GM21447 (cell line): ENCODE data around the gene SPRY2.

Experiments
- ATAC-seq: cut with Tn5 transposase; IDR thresholded peaks from one replicate; pipeline ENCODE4 v1.9.1; 2021; ENCODE audit not compliant: unreplicated experiment

The SPRY2 gene, protein sequence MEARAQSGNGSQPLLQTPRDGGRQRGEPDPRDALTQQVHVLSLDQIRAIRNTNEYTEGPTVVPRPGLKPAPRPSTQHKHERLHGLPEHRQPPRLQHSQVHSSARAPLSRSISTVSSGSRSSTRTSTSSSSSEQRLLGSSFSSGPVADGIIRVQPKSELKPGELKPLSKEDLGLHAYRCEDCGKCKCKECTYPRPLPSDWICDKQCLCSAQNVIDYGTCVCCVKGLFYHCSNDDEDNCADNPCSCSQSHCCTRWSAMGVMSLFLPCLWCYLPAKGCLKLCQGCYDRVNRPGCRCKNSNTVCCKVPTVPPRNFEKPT

DNA sequence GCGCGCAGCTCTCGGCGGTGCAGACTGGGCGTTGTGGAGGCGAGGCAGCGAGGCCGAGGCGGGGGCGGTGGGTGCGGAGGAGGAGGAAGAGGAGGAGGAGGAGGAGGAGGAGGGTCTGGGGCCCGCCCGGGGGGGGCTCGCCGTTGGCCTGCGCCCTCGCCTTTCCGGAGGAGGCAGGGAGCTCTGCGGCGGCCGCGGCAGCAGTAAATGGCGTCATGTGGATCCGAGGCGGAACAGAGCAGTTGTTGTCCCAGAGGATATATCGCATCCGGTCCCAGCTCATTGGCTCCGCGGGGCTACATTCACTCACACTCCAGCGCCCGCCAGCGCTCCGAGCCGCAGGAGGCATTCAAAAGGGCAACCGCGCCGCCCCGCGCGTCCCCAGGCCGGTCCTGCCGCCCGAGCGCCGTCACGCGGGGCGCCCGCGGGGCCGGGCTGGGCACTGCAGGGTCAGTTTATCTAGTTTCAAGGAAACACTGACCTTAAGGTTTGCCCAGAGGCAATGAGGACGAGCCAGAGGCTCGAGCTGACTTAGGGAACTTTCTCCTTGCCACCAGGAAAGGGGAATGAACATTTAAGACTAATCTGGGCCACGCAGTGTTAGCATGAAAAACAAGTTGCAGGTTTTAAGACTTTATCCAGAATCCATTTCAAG lies at the start of gene SPRY2:
SPRY2 (minus strand) TSS at position 26 of the 655 bp plus-strand sequence. CDS start 3,421 bp downstream, outside the sequence.
- peak; percentile 60 for ATAC-seq

- ATAC-seq = no peak
Measured at GRCh38 chr13:80390338-80390737, 49.4 kb upstream of the SPRY2 start.

DNA sequence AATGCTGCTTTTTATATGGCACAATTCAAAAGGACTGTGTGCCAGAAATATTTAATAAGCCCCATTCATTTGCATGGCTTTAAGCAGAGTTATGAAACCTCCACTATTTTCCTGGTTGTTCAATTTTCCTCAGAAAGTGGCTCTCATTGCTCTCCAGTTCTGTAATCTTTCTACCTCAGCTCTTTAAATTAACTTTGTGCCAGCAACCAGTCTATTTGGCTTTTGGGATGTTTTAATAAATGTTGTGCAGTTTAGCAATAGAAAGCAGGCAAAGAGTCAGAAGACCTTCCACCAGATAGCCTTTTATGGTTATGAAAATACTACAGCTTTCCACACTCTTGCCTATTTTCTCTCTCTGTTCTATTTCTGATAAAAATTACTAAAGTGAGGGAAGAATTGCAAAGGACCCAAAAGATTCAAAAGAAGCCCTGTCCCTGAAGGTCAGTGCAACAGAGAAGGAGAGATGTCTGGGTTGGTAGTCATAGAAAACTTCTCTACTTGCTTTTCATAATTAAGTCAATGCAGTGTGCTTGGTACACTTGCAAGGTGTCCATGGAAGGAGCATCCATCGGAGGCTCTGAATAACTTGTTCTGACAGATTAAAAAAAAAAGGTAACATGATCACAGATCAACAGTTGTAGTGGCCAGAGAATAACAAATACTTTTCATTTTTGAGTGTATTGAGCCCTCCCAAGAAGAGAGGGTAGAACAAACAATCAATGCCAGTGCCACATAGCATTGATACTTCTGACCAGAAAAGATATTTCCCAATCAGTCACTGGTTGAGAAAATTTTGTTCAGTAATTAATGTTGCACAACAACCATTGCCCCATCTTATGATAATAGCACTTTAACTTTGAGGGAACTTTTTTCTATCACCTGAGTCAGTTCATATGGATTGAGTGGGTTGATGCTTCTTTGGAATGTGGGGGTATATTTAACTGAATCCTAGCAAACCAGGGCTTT lies 48.4 kb upstream of the SPRY2 start:
- no peak for ATAC-seq

DNA sequence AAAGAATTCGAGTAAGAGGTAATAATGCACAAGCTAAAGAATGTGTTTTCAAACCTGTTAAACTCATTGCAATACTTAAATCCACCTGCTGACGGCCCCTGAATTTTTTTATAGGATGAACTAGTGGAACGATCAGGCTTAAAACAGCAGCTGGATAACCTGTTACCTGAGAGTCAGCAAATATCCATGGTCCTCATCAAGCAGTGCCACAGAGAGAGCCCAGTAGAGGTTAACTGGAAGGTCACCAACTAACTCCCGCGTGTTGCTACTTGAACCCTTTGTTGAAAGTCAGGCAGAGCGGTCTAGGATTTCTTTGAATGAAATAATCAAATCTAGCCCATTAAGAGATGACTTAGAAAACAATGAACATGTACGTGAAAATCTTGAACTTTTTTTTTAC lies 47.6 kb upstream of the SPRY2 start:
- no peak for ATAC-seq

GRCh38 chr13:80386592-80386991 lies 45.7 kb upstream of the SPRY2 start:
- no peak for ATAC-seq

GRCh38 chr13:80386002-80386401 lies 45.1 kb upstream of the SPRY2 start:
- ATAC-seq = no peak

- no peak for ATAC-seq
Measured at GRCh38 chr13:80382576-80382975, 41.6 kb upstream of the SPRY2 start.

- ATAC-seq = no peak
Measured at GRCh38 chr13:80379245-80379644, 38.3 kb upstream of the SPRY2 start.

DNA sequence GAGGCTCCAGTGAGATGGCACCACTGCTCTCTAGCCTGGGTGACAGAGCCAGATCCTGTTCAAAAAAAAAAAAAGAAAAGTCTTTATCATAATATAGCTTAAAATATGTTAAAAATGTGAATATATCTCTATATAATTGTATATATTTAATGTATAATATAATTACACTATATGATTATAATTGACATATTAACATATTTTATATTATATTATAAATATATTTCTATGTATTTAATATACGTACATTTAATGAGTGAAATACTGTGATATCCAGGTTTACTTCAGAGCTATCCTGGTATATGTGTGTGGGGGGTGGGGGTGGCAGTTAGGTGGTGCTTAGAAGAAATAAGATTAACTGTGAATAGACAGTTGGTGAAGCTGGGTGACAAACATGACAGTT lies 35.6 kb upstream of the SPRY2 start:
- no peak for ATAC-seq

GRCh38 chr13:80374901-80375300 lies 34.0 kb upstream of the SPRY2 start:
- ATAC-seq = no peak

DNA sequence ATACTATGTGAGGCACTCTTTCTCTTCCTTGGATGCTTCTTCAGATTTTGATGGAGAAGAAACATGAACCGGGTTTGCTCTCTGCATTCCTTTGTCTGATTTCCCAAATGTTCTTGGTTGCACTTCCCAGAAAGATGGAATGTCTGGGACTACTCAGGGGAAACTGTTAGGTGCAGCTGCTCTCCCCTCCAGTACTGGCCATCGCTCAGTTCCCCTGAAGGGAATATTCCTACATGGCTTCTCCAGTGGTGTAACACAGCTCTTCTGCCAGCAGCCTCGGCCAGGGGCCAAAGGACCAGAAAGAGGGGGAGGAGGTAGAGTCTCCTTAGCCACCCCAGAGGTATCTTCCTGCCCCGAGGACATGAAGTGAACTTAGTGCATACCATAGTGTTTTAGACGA lies 33.5 kb upstream of the SPRY2 start:
- no peak for ATAC-seq

DNA sequence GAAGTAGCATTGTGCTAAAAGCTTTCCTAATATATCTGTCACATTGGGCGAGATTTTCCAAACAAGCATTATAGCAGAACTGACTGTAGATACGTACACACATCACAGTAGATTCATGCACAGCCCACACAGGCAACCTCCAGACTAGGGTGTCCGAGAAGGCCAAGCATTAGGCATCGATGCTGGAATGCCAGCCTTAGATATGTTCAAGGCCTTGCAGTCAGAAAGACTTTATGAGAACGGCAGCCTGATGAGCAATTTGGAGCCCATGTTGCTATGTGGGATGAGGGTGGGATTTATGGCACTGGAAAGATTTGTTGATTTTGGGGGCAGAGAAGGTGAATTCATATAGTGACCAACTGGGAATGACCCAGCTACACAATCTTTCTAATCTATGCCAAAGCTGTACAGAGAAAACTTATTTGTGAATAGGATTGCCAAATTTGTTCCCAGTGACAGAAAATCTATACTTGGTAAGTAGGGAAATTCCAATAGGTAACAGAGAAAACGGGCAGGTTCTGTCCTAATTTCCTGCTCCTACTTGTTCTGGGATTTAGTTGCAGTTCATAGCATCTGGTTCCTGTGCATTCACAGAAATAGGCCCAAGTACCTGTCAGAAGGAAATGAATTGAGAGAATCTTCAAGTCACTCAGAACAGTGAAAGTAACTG lies 31.0 kb upstream of the SPRY2 start:
- no peak for ATAC-seq

DNA sequence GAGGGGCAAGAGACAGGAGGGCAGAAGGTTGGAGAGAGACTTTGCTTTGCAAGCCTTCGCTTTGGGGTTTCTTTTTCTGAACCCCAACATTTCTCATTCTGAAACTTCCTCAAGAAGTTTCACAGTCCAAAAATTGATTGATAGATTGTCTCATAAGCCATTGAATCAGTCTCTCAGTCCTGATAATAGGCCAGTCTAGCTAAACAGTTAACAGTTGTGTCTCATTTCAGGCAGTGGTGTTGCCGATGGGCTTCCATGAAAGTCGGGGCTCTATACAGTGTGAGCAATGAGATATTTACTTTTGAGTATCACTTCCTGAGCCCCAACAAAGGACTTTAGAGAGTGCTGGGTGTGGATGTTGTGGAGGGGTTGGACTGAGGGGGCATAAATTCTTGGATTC lies 26.5 kb upstream of the SPRY2 start:
- no peak for ATAC-seq

GRCh38 chr13:80363890-80364503 lies 23.1 kb upstream of the SPRY2 start:
- ATAC-seq = no peak

- no peak for ATAC-seq
Measured at GRCh38 chr13:80362481-80362880, 21.6 kb upstream of the SPRY2 start.

DNA sequence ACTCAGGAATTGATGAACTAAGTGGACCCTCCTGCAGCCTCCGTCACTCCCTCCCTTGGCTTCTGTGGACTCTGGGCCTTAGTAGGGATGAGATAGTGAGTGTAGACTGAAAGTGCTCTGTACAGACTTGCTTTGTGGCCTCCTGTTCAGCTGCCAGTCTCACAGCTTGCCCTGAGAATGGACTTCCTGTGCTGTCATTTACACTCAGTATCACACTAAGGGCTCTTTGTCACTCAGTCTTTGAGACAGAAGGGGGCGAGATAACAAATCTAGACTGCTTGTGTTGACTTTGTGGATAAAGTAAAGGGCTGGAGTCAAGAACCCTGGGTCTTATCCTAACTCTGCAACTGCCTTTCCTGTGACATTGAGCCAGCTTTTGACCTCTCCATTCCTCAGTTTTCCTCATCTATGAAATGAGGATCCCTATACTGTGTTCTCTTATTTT lies 21.0 kb upstream of the SPRY2 start:
- ATAC-seq = peak; percentile 81

DNA sequence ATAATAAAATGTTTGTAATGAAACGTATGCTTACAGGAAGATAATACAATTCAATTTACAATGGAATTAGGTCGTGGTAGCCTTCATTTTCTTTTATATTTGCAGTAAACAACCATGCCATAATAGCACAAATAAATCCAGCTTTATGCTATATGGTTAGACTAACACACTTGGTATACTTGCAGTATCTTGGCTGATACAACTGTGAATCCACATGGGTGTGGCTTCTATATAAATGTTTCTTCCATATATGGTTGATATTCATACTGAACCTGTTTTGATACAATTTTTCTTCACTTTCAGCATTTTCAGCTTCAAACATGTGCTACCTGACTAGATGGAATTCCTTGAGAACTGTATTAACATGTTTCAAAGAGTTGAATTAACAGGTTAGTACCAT lies 20.4 kb upstream of the SPRY2 start:
- peak; percentile 11 for ATAC-seq

DNA sequence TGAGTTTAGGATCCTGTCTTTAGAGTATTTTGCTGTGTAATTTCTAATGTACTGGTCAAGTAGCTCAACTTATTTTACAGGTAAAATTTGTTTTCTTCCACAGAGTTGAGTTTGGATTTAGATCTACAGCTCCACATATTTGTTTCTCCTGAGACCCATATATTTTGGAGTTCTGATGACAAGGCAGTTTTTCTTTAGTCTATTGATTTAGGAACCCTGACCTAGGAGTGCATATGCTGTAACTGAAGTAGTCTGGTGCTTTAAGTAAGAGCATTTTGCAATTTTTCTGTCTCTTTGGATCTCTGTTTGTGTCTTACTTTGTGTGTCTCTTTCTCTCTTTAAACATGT lies 19.5 kb upstream of the SPRY2 start:
- no peak for ATAC-seq

- no peak for ATAC-seq
Measured at GRCh38 chr13:80359778-80360452, 19.0 kb upstream of the SPRY2 start.

DNA sequence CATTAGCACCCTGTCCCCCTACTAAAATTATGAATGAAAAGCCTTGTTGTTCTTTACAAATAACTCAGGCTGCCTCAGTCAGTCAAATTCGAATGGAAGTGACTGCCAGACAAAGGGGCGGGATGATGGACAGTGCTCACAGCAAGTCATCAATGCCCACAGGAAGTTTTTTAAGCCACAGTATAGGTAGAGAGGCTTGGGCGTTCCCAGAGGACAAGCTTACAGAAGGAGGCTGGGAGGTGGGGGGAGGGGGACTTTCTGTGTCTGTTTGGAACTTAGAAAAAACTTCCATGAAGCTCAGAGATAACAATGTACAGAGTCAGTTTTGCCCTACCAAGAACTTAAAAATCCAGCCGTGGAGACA lies 18.5 kb upstream of the SPRY2 start:
- no peak for ATAC-seq
